ENCODE results near the gene MARCO.

DNA sequence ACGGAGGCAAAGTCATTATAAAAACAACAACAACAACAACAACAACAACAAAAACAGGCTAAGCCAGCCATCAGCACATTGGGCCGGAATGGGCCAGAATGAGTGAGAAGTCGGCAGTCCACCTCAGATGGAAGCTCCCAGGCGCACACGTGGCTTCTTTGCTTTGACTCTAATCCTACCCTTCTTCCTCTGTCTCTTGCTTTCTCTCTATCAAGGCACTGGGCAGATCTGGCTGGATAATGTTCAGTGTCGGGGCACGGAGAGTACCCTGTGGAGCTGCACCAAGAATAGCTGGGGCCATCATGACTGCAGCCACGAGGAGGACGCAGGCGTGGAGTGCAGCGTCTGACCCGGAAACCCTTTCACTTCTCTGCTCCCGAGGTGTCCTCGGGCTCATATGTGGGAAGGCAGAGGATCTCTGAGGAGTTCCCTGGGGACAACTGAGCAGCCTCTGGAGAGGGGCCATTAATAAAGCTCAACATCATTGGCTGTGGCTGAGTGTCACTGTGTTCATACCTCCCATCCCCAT is 52.2 kb downstream of the MARCO start:
- TF ChIP-seq SMC3 (IDR thresholded peaks at IDR 0.05; ENCODE audit: low read depth, low read length) (no peak), RCOR1 (IDR thresholded peaks at IDR 0.05; ENCODE audit: low read length) (no peak), REST (IDR thresholded peaks at IDR 0.05; ENCODE audit: low read depth, low read length) (no peak), EP300 (IDR thresholded peaks at IDR 0.05; ENCODE audit: borderline replicate concordance in 1 of 2, low read depth in 1 of 2, low read length in 1 of 2) (no peak), MAX (IDR thresholded peaks at IDR 0.05; ENCODE audit: low read depth) (no peak), MEF2A (IDR thresholded peaks at IDR 0.05; ENCODE audit: borderline replicate concordance, low read depth) (no peak), GATA2 (CRISPR knock-in tag; IDR thresholded peaks at IDR 0.05) (no peak), RXRA (IDR thresholded peaks at IDR 0.05; ENCODE audit: borderline replicate concordance, low read depth) (no peak), FOXM1 (IDR thresholded peaks at IDR 0.05; ENCODE audit: low read depth) (no peak), USF2 (IDR thresholded peaks at IDR 0.05; ENCODE audit: borderline replicate concordance, low read depth, low read length) (no peak), POLR2AphosphoS5 (IDR thresholded peaks at IDR 0.05; ENCODE audit: low read depth, low read length) (no peak)
- TF ChIP-seq, protein P1, sequence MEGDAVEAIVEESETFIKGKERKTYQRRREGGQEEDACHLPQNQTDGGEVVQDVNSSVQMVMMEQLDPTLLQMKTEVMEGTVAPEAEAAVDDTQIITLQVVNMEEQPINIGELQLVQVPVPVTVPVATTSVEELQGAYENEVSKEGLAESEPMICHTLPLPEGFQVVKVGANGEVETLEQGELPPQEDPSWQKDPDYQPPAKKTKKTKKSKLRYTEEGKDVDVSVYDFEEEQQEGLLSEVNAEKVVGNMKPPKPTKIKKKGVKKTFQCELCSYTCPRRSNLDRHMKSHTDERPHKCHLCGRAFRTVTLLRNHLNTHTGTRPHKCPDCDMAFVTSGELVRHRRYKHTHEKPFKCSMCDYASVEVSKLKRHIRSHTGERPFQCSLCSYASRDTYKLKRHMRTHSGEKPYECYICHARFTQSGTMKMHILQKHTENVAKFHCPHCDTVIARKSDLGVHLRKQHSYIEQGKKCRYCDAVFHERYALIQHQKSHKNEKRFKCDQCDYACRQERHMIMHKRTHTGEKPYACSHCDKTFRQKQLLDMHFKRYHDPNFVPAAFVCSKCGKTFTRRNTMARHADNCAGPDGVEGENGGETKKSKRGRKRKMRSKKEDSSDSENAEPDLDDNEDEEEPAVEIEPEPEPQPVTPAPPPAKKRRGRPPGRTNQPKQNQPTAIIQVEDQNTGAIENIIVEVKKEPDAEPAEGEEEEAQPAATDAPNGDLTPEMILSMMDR (IDR thresholded peaks at IDR 0.05), result no peak
- TF ChIP-seq, protein P2, sequence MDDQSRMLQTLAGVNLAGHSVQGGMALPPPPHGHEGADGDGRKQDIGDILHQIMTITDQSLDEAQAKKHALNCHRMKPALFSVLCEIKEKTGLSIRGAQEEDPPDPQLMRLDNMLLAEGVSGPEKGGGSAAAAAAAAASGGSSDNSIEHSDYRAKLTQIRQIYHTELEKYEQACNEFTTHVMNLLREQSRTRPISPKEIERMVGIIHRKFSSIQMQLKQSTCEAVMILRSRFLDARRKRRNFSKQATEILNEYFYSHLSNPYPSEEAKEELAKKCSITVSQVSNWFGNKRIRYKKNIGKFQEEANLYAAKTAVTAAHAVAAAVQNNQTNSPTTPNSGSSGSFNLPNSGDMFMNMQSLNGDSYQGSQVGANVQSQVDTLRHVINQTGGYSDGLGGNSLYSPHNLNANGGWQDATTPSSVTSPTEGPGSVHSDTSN (IDR thresholded peaks at IDR 0.05), result no peak

Measured in SK-N-SH (cell line).